ENCODE data around the gene MACROD2. TPM values are rescaled to one million over a fixed set of nuclear protein-coding genes. Genes with fewer than 3 reads are reported as not detected.

The MACROD2 gene
- total RNA-seq, 4 donors from 2014 or later: 12.6 to 60.3 (median 18.9) TPM

GRCh38 chr20:15812696-15813095, 1817.4 kb downstream of the MACROD2 start:
- Histone ChIP-seq H3K36me3 (no peaks in the 10 kb centered on the region), H3K27me3 (no peaks in the 10 kb centered on the region), H3K4me3 (no peak overlapping the region), H3K27ac (no peak overlapping the region), H3K4me1 (no peaks in the 10 kb centered on the region), H3K9me3 (no peaks in the 10 kb centered on the region)
- no peak for TF ChIP-seq CTCF (IDR thresholded peaks at IDR 0.05)
- 38% methylated on average over 1 of the region's 1 CpG for WGBS
- DNase-seq (ENCODE audit: low spot score in 2 of 2): no peak

- Histone ChIP-seq H3K27me3 (no peaks in the 10 kb centered on the region), H3K27ac (no peak overlapping the region), H3K4me3 (no peak overlapping the region), H3K4me1 (no peaks in the 10 kb centered on the region), H3K9me3 (no peaks in the 10 kb centered on the region), H3K36me3 (no peaks in the 10 kb centered on the region)
- no peak for DNase-seq (ENCODE audit: low spot score in 2 of 2)
- no peak for TF ChIP-seq CTCF (IDR thresholded peaks at IDR 0.05)
- no peak for TF ChIP-seq POLR2AphosphoS5 (IDR thresholded peaks at IDR 0.05)
- TF ChIP-seq POLR2A (IDR thresholded peaks at IDR 0.05): no peak
- no peak for TF ChIP-seq EP300 (IDR thresholded peaks at IDR 0.05)
Measured at GRCh38 chr20:15814360-15814759, 1819.0 kb downstream of the MACROD2 start.

- no peaks in the 10 kb centered on the region for H3K9me3 ChIP-seq
- H3K27me3 ChIP-seq: no peaks in the 10 kb centered on the region
- 22% methylated on average over 2 of the region's 2 CpGs for WGBS
- DNase-seq (ENCODE audit: low spot score in 2 of 2): no peak
- no peaks in the 10 kb centered on the region for H3K4me1 ChIP-seq
- no peaks in the 10 kb centered on the region for H3K36me3 ChIP-seq
- no peak overlapping the region for H3K27ac ChIP-seq
- TF ChIP-seq POLR2AphosphoS5 (IDR thresholded peaks at IDR 0.05): no peak
- TF ChIP-seq CTCF (IDR thresholded peaks at IDR 0.05): no peak
- TF ChIP-seq EP300 (IDR thresholded peaks at IDR 0.05): no peak
- no peak for TF ChIP-seq POLR2A (IDR thresholded peaks at IDR 0.05)
- no peak overlapping the region for H3K4me3 ChIP-seq
Measured at GRCh38 chr20:15814911-15815310, 1819.6 kb downstream of the MACROD2 start.

GRCh38 chr20:15817351-15817750, 1822.0 kb downstream of the MACROD2 start:
- H3K27me3 ChIP-seq: no peaks in the 10 kb centered on the region
- no peaks in the 10 kb centered on the region for H3K9me3 ChIP-seq
- no peak overlapping the region for H3K4me3 ChIP-seq
- TF ChIP-seq POLR2AphosphoS5 (IDR thresholded peaks at IDR 0.05): no peak
- no peak for TF ChIP-seq EP300 (IDR thresholded peaks at IDR 0.05)
- no peak for TF ChIP-seq POLR2A (IDR thresholded peaks at IDR 0.05)
- TF ChIP-seq CTCF (IDR thresholded peaks at IDR 0.05): no peak
- no peaks in the 10 kb centered on the region for H3K4me1 ChIP-seq
- DNase-seq (ENCODE audit: low spot score in 2 of 2): no peak
- H3K36me3 ChIP-seq: no peaks in the 10 kb centered on the region
- 97% methylated on average over 2 of the region's 2 CpGs for WGBS
- H3K27ac ChIP-seq: no peak overlapping the region

GRCh38 chr20:15818651-15819071, 1823.3 kb downstream of the MACROD2 start:
- Histone ChIP-seq H3K36me3 (no peaks in the 10 kb centered on the region), H3K27ac (no peak overlapping the region), H3K27me3 (no peaks in the 10 kb centered on the region), H3K9me3 (no peaks in the 10 kb centered on the region), H3K4me1 (no peaks in the 10 kb centered on the region), H3K4me3 (no peak overlapping the region)
- no peak for DNase-seq (ENCODE audit: low spot score in 2 of 2)
- 53% methylated on average over 4 of the region's 4 CpGs for WGBS
- TF ChIP-seq POLR2AphosphoS5 (IDR thresholded peaks at IDR 0.05): no peak
- no peak for TF ChIP-seq EP300 (IDR thresholded peaks at IDR 0.05)
- TF ChIP-seq POLR2A (IDR thresholded peaks at IDR 0.05): no peak
- no peak for TF ChIP-seq CTCF (IDR thresholded peaks at IDR 0.05)

Data from suprapubic skin (tissue), 4 donors.